Fibroblast of mammary gland (primary cell): ENCODE measurements around the gene ABCB10.
"Not testable (repeated sequence)": the region's sequence is repeated elsewhere in the genome, so short reads cannot be mapped to it uniquely, and the experiment has no call there.

Source experiments
- DNase-seq: peaks from one replicate; pipeline ENCODE4 v3.0.0-alpha.2; 2010; ENCODE audit warnings: low read depth
- H3K4me3 ChIP-seq: 2 replicates; pipeline ENCODE4 v1.5.1; 2011; ENCODE audit warnings: low read depth, mild to moderate bottlenecking, low read length, moderate library complexity; ENCODE audit not compliant: control insufficient read depth
- TF ChIP-seq, protein P1 (sequence below): conservative IDR thresholded peaks from 2 replicates; pipeline ENCODE4 v1.5.1; 2011; ENCODE audit warnings: low read depth, low read length, inconsistent platforms; ENCODE audit not compliant: control insufficient read depth, insufficient read depth

Gene ABCB10

DNA sequence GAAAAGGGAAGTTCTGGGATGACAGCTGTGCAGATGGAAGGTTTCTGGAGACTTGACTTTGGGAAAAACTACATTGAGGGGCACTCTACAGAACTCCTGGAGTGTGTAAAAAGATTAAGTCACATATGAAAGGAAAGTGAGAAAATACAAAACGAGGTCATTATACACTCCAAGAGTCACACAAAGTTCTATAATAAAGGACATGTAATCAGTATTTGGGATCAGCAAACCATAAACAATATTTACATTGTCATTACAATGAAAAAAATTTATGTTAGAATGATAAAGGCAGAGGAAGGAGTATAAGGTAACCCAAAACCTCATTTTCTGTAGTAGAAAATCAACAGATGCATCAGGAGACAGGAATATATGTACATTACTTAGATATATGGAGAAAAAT is 73.2 kb downstream of the ABCB10 start:
- no peak for DNase-seq
- TF ChIP-seq, protein P1, sequence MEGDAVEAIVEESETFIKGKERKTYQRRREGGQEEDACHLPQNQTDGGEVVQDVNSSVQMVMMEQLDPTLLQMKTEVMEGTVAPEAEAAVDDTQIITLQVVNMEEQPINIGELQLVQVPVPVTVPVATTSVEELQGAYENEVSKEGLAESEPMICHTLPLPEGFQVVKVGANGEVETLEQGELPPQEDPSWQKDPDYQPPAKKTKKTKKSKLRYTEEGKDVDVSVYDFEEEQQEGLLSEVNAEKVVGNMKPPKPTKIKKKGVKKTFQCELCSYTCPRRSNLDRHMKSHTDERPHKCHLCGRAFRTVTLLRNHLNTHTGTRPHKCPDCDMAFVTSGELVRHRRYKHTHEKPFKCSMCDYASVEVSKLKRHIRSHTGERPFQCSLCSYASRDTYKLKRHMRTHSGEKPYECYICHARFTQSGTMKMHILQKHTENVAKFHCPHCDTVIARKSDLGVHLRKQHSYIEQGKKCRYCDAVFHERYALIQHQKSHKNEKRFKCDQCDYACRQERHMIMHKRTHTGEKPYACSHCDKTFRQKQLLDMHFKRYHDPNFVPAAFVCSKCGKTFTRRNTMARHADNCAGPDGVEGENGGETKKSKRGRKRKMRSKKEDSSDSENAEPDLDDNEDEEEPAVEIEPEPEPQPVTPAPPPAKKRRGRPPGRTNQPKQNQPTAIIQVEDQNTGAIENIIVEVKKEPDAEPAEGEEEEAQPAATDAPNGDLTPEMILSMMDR = no peak
- H3K4me3 ChIP-seq = no peak overlapping the region

DNA sequence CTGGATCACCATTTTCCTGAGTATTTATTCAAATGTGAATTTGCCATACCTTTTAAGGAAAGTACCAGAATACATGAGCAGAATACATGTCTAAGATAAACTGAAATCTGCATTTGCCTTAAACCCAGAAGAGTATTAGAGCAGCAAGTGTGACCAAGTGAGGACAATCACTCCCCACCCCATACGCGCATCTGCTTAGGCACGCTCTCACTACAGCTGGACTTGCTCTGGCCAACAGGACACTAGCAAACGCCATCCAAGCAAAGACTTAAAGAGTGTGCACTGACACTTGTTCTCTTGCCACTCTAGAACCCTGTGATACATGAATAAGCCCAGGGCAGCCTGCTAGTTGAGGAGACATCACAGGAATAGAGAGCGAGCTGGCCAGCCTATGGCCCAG is 76.0 kb downstream of the ABCB10 start:
- no peak overlapping the region for H3K4me3 ChIP-seq
- no peak for DNase-seq
- TF ChIP-seq, protein P1 = no peak

DNA sequence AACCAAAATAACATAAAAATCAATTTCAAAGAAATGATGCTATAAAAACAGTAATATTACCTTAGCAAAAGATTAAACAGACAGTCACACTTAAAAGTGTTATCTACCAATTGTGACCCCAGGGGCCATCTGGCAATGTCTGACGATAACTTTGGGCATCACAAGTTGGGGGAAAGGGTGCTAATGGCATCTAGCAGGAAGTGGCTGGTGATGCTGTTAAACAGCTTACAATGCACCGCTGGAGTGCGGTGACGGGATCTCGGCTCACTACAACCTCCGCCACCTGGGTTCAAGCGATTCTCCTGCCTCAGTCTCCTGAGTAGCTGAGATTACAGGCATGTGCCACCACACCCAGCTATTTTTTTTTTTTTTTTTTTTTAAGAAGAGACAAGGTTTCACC is 78.0 kb downstream of the ABCB10 start:
- H3K4me3 ChIP-seq = no peak overlapping the region
- DNase-seq = no peak
- TF ChIP-seq, protein P1 = no peak

DNA sequence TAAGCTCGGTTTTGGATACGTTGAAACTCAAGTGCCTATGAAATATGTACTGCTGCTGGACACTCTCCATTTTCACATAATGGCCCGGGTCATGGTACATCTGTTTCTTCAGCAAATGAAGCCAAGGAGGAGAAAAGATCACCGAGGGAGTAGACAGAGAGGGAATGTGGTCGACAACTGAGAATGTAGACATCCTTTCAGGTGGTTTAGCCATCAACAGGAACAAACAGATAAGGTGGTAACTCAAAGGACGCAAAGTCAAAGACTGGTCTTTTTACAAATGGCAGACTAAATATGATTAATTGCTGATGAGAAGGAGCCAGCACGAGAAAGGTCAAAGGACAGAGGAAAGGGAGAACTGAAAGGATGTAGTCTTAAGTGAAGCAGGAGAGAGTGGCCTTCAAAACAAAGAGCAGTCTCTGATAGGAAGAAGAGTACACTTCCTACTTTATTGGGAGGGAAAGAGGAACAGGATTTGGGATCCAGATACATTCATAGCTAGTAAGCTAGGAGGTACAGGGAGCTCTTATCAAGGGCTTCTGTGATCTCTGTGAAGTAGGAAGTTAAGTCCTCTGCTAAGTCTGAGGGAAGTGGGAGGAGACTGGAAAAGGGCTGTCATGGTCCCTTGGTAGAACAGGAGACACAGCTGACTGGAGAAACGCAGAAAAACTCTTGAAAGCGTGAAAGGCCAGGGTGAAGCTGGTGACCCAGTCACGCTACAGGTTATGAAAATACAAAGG is 78.7 kb downstream of the ABCB10 start:
- H3K4me3 ChIP-seq = no peak overlapping the region
- TF ChIP-seq, protein P1 = no peak
- DNase-seq = no peak

DNA sequence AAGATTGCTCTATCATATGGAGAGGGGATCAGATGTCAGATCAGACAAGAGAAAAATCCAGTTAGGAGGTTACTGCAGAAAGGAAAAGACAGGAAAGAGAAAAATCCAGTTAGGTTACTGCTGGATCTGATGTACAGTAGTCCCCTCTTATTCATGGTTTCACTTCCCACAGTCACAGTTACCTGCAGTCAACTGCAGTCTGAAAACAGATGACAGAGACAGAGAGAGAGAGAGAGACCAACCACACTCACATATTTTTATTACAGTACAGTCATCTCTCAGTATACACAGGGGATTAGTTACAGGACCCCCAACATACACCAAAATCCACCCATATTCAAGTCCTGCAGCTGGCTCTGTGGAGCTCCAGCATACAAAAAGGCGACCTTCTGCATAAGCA is 79.7 kb downstream of the ABCB10 start:
- no peak for DNase-seq
- TF ChIP-seq, protein P1 = no peak

DNA sequence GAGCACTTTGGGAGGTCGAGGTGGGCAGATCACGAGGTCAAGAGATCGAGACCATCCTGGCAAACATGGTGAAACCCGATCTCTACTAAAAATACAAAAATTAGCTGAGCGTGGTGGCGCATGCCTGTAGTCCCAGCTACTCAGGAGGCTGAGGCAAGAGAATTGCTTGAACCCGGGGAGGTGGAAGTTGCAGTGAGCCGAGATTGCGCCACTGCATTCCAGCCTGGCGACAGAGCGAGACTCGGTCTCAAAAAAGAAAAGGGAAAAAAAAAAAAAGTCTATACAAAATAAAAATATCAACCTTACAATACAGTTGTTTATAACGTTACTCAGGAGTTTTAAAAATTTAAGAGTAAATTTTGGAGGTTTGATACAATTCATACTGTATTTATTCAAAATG is 82.6 kb downstream of the ABCB10 start:
- not testable (repeated sequence) for DNase-seq, H3K4me3 ChIP-seq

More for the DNA sequence above, 79.7 kb downstream of the ABCB10 start:
- H3K4me3 ChIP-seq = no peak overlapping the region

DNA sequence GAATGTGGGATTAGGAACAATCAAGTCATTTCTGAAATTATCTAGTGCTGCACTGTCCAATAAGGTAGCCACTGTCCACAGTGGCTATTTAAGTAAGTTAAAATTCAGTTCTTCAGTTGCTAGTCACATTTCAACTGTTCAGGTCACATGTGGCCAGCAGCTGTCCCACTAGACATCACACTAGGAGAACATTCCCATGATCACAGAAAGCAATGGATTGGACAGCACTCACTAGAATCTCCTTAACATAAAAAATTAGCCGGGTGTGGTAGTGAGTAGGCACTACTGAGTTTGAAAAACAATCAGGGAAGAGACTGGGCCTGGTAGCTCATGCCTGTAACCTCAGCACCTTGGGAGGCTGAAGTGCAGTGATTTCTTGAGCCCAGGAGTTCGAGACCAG is 84.0 kb downstream of the ABCB10 start:
- DNase-seq = peak; percentile 7
- TF ChIP-seq, protein P1 = no peak
- no peak overlapping the region for H3K4me3 ChIP-seq
